Measurements from ENCODE around the gene USP15.
"Not testable (repeated sequence)": the region's sequence is repeated elsewhere in the genome, so short reads cannot be mapped to it uniquely, and the experiment has no call there.

Gene USP15

GRCh38 chr12:62335796-62336195 is 75.6 kb downstream of the USP15 start:
- no peaks in the 10 kb centered on the region for H3F3A ChIP-seq (ENCODE audit: insufficient read depth)
- no peak overlapping the region for H3K9ac ChIP-seq (ENCODE audit: low read length)
- peaks cover 14% of the 10 kb centered on the region; the same call in 1 of the 2 replicates for H3K36me3 ChIP-seq (ENCODE audit: low read length)
- no peak overlapping the region for H3K27ac ChIP-seq (ENCODE audit: low read depth, low read length)
- H3K9me2 ChIP-seq (replicated peaks; ENCODE audit: insufficient read depth, low read length), result no peaks in the 10 kb centered on the region
- H2AFZ ChIP-seq (ENCODE audit: low read depth, low read length, severe bottlenecking), result no peak overlapping the region
- no peaks in the 10 kb centered on the region for H3K9me3 ChIP-seq (ENCODE audit: insufficient read depth, low read length)
- peaks cover 24% of the 10 kb centered on the region for H3K79me2 ChIP-seq (ENCODE audit: insufficient read depth, low read length)
- no peaks in the 10 kb centered on the region for H4K20me1 ChIP-seq (ENCODE audit: low read depth, low read length)
- no peak for TF ChIP-seq CTCF (IDR thresholded peaks at IDR 0.05; ENCODE audit: insufficient read depth, low read length, poor library complexity, severe bottlenecking)
- no peak for TF ChIP-seq EZH2phosphoT487 (conservative IDR thresholded peaks at IDR 0.05; ENCODE audit: low read length)
- no peak overlapping the region for H3K4me3 ChIP-seq (ENCODE audit: insufficient read depth, low read length, poor library complexity, severe bottlenecking)
- no peak overlapping the region for H3K4me2 ChIP-seq (ENCODE audit: low read depth, low read length, poor library complexity, severe bottlenecking)
- H3K27me3 ChIP-seq (ENCODE audit: low read length), result no peaks in the 10 kb centered on the region

- not testable (repeated sequence) for H3K9me2 ChIP-seq (replicated peaks; ENCODE audit: insufficient read depth, low read length); H3K4me2 ChIP-seq (ENCODE audit: low read depth, low read length, poor library complexity, severe bottlenecking); H4K20me1 ChIP-seq (ENCODE audit: low read depth, low read length); H3K9ac ChIP-seq (ENCODE audit: low read length); H3F3A ChIP-seq (ENCODE audit: insufficient read depth); H3K27me3 ChIP-seq (ENCODE audit: low read length); H3K4me3 ChIP-seq (ENCODE audit: insufficient read depth, low read length, poor library complexity, severe bottlenecking); H3K9me3 ChIP-seq (ENCODE audit: insufficient read depth, low read length); H3K27ac ChIP-seq (ENCODE audit: low read depth, low read length); H2AFZ ChIP-seq (ENCODE audit: low read depth, low read length, severe bottlenecking)
- H3K36me3 ChIP-seq (ENCODE audit: low read length), result peaks cover 14% of the 10 kb centered on the region; the same call in 1 of the 2 replicates
- peaks cover 28% of the 10 kb centered on the region for H3K79me2 ChIP-seq (ENCODE audit: insufficient read depth, low read length)
Observed at GRCh38 chr12:62337643-62338042, 77.4 kb downstream of the USP15 start.

- H3K27me3 ChIP-seq (ENCODE audit: low read length); H3K4me2 ChIP-seq (ENCODE audit: low read depth, low read length, poor library complexity, severe bottlenecking); H3K36me3 ChIP-seq (ENCODE audit: low read length); H3F3A ChIP-seq (ENCODE audit: insufficient read depth); H3K27ac ChIP-seq (ENCODE audit: low read depth, low read length); H3K9me3 ChIP-seq (ENCODE audit: insufficient read depth, low read length); H2AFZ ChIP-seq (ENCODE audit: low read depth, low read length, severe bottlenecking); H3K9ac ChIP-seq (ENCODE audit: low read length); H3K9me2 ChIP-seq (replicated peaks; ENCODE audit: insufficient read depth, low read length); H3K4me3 ChIP-seq (ENCODE audit: insufficient read depth, low read length, poor library complexity, severe bottlenecking); H4K20me1 ChIP-seq (ENCODE audit: low read depth, low read length): not testable (repeated sequence)
- peaks cover 24% of the 10 kb centered on the region; the same call in 1 of the 2 replicates for H3K79me2 ChIP-seq (ENCODE audit: insufficient read depth, low read length)
Observed at GRCh38 chr12:62342614-62343303, 82.6 kb downstream of the USP15 start.

GRCh38 chr12:62343304-62344120 is 83.3 kb downstream of the USP15 start:
- H3K9me3 ChIP-seq (ENCODE audit: insufficient read depth, low read length); H4K20me1 ChIP-seq (ENCODE audit: low read depth, low read length); H3F3A ChIP-seq (ENCODE audit: insufficient read depth): not testable (repeated sequence)

GRCh38 chr12:62344731-62345556 is 84.7 kb downstream of the USP15 start:
- not testable (repeated sequence) for H3F3A ChIP-seq (ENCODE audit: insufficient read depth); H4K20me1 ChIP-seq (ENCODE audit: low read depth, low read length); H3K79me2 ChIP-seq (ENCODE audit: insufficient read depth, low read length); H3K27ac ChIP-seq (ENCODE audit: low read depth, low read length); H3K9me3 ChIP-seq (ENCODE audit: insufficient read depth, low read length); H3K9me2 ChIP-seq (replicated peaks; ENCODE audit: insufficient read depth, low read length); H3K27me3 ChIP-seq (ENCODE audit: low read length); H3K4me3 ChIP-seq (ENCODE audit: insufficient read depth, low read length, poor library complexity, severe bottlenecking); H2AFZ ChIP-seq (ENCODE audit: low read depth, low read length, severe bottlenecking); H3K9ac ChIP-seq (ENCODE audit: low read length); H3K4me2 ChIP-seq (ENCODE audit: low read depth, low read length, poor library complexity, severe bottlenecking)
- peaks cover 10% of the 10 kb centered on the region; the same call in 1 of the 2 replicates for H3K36me3 ChIP-seq (ENCODE audit: low read length)

More at GRCh38 chr12:62343304-62344120, 83.3 kb downstream of the USP15 start:
- H3K9ac ChIP-seq (ENCODE audit: low read length); H3K27ac ChIP-seq (ENCODE audit: low read depth, low read length); H3K27me3 ChIP-seq (ENCODE audit: low read length); H3K4me2 ChIP-seq (ENCODE audit: low read depth, low read length, poor library complexity, severe bottlenecking); H3K4me3 ChIP-seq (ENCODE audit: insufficient read depth, low read length, poor library complexity, severe bottlenecking); H3K36me3 ChIP-seq (ENCODE audit: low read length); H2AFZ ChIP-seq (ENCODE audit: low read depth, low read length, severe bottlenecking); H3K9me2 ChIP-seq (replicated peaks; ENCODE audit: insufficient read depth, low read length): not testable (repeated sequence)
- peaks cover 22% of the 10 kb centered on the region; the same call in 1 of the 2 replicates for H3K79me2 ChIP-seq (ENCODE audit: insufficient read depth, low read length)
